Colonic mucosa (tissue), 4 donors: Measurements from ENCODE around the gene ARHGAP15. TPM values are rescaled to one million over a fixed set of nuclear protein-coding genes. Genes with fewer than 3 reads are reported as not detected.

ENCODE experiments used
- DNase-seq: peaks from one replicate; pipeline ENCODE4 v3.0.0-alpha.2; 2020
- H3K27ac ChIP-seq: fragments of 200-600 bp; one replicate; pipeline ENCODE4 v1.8.0; 2021
- H3K27me3 ChIP-seq: fragments of 200-600 bp; one replicate; pipeline ENCODE4 v1.8.0; 2021
- H3K36me3 ChIP-seq: fragments of 200-600 bp; one replicate; pipeline ENCODE4 v1.8.0; 2021
- H3K4me1 ChIP-seq: fragments of 200-600 bp; one replicate; pipeline ENCODE4 v1.8.0; 2021; ENCODE audit warnings: mild to moderate bottlenecking
- H3K4me3 ChIP-seq: fragments of 200-600 bp; one replicate; pipeline ENCODE4 v1.8.0; 2021
- H3K9ac ChIP-seq, 2 donors: one replicate each; pipeline ENCODE4 v1.7.0; 2013; ENCODE audit warnings: control low read depth in 2 of 2, low read depth in 2 of 2, low read length in 2 of 2
- H3K9me3 ChIP-seq: fragments of 200-600 bp; one replicate; pipeline ENCODE4 v1.8.0; 2021
- CTCF ChIP-seq: fragments of 200-600 bp; IDR thresholded peaks from one replicate; pipeline ENCODE4 v1.8.0; 2022; ENCODE audit warnings: antibody characterized with exemption, mild to moderate bottlenecking
- intact Hi-C: fragments of 100-400 bp; cut with DNase I; formaldehyde crosslinking; loops from one replicate; pipeline ENCODE4 v1.14.1; 2022
- total RNA-seq, 2 donors: library from RNA; stranded (reverse); fragmentation: NEBNext Ultra II Directional in 1 of 2; extraction: Animal tissue kit (Norgen Biotek cat#: 25700) in 1 of 2; gene quantifications; one replicate each; pipeline ENCODE4 v1.2.1, GENCODE V29; 2021
- donor health status: healthy.
- donor health status: DM: no; HTN: no; CAD: no.
- donor health status: DM: no; HTN: no; CAD: no.

Gene ARHGAP15
- total RNA-seq, 2 donors from 2014 or later: 1.6 to 3.7 TPM

- no peak for TF ChIP-seq CTCF
These were observed 492.9 kb downstream of the ARHGAP15 start for GRCh38 chr2:143622106-143622505.

GRCh38 chr2:143623231-143623908 lies 494.2 kb downstream of the ARHGAP15 start:
- no peaks in the 10 kb centered on the region for H3K27me3 ChIP-seq
- H3K4me1 ChIP-seq: no peaks in the 10 kb centered on the region
- no peak overlapping the region for H3K4me3 ChIP-seq
- H3K9ac ChIP-seq: no peak overlapping the region
- H3K27ac ChIP-seq: no peak overlapping the region
- intact Hi-C loops: no loop called here
- no peaks in the 10 kb centered on the region for H3K36me3 ChIP-seq
- no peaks in the 10 kb centered on the region for H3K9me3 ChIP-seq
- DNase-seq: no peak
- TF ChIP-seq CTCF: no peak

More at GRCh38 chr2:143622106-143622505, 492.9 kb downstream of the ARHGAP15 start:
- intact Hi-C loops: no loop called here
- no peaks in the 10 kb centered on the region for H3K9me3 ChIP-seq
- DNase-seq: no peak
- no peak overlapping the region for H3K4me3 ChIP-seq
- H3K27ac ChIP-seq: no peak overlapping the region
- no peaks in the 10 kb centered on the region for H3K36me3 ChIP-seq
- no peak overlapping the region for H3K9ac ChIP-seq
- H3K4me1 ChIP-seq: no peaks in the 10 kb centered on the region
- no peaks in the 10 kb centered on the region for H3K27me3 ChIP-seq

- intact Hi-C loops: no loop called here
- no peak for TF ChIP-seq CTCF
- Histone ChIP-seq H3K36me3 (no peaks in the 10 kb centered on the region), H3K4me3 (no peak overlapping the region), H3K4me1 (no peaks in the 10 kb centered on the region), H3K9me3 (no peaks in the 10 kb centered on the region), H3K27me3 (no peaks in the 10 kb centered on the region), H3K27ac (no peak overlapping the region), H3K9ac (no peak overlapping the region)
- DNase-seq: no peak
These were observed 494.7 kb downstream of the ARHGAP15 start for GRCh38 chr2:143623909-143624260.

GRCh38 chr2:143629340-143629739 lies 500.1 kb downstream of the ARHGAP15 start:
- DNase-seq: no peak
- Histone ChIP-seq H3K27me3 (no peaks in the 10 kb centered on the region), H3K9ac (no peak overlapping the region), H3K27ac (no peak overlapping the region), H3K4me3 (no peak overlapping the region), H3K9me3 (no peaks in the 10 kb centered on the region), H3K4me1 (no peaks in the 10 kb centered on the region), H3K36me3 (no peaks in the 10 kb centered on the region)
- no peak for TF ChIP-seq CTCF
- intact Hi-C loops: no loop called here

GRCh38 chr2:143632751-143633374 lies 503.6 kb downstream of the ARHGAP15 start:
- intact Hi-C loops: no loop called here
- H3K4me1 ChIP-seq: no peaks in the 10 kb centered on the region
- no peak overlapping the region for H3K4me3 ChIP-seq
- H3K9me3 ChIP-seq: no peaks in the 10 kb centered on the region
- H3K27me3 ChIP-seq: no peaks in the 10 kb centered on the region
- no peak for DNase-seq
- H3K9ac ChIP-seq: no peak overlapping the region
- H3K27ac ChIP-seq: no peak overlapping the region
- no peaks in the 10 kb centered on the region for H3K36me3 ChIP-seq
- TF ChIP-seq CTCF: no peak
